Kidney glomerular epithelial cell (primary cell): ENCODE measurements around the gene BAG5.
A peak's percentile ranks its signal among the peaks of the same experiment; 100 is the strongest.
"Not testable (repeated sequence)": the region's sequence is repeated elsewhere in the genome, so short reads cannot be mapped to it uniquely, and the experiment has no call there.

ENCODE experiments used
- DNase-seq: peaks from one replicate; lab custom pipeline; 2025; lab: John Stamatoyannopoulos, UW

Gene BAG5

DNA sequence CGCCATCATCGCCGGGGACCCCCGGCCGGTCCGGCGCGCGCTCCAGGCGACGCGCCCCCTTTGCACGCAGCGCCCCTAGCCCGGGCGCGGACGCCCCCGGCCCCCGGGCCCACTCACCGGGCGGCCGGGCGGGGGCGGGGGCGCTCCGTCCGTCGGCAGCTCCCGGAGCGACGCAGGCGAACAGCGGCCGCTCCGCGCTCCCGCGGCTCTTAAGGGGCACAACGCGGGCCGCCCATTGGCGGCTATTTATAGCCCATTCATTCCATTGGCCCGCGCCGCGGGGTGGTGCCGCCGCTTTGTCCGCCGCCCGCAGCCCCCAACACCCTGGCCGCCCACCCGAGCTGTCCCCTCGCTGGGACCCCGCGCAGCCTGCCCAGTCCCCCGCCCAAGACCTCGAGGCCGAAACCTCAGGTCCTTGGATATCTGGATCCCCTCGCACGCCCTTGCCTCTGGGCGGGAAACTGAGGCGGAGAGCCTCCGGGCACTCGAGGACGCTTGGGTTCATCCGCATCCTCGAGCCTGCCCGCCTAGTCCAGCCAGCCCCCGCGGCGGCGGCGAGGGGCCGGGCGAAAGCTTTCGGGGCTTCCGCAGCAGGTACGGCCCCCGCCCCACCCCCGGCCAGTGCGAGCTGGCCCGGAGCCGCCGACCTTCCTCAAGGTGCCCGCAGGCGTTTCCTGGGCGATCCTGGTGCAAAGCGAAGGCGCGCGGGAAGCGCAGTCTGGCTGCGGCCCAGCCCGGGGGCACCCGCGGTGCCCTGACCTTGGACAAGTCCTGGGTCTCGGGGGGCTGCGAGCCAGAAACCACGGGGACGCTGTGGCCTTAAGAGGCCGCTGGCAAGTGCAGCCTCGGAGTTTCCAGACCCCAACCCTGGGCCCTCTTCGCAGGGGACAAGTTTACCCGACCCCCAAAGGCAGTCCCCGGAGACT is 39.5 kb downstream of the BAG5 start, which contains the start of gene CKB:
CKB (minus strand) TSS at position 182 of the 926 bp plus-strand sequence. CDS start 337 bp downstream, outside the sequence.
- DNase-seq, result no peak

GRCh38 chr14:103521951-103522563 is 40.4 kb downstream of the BAG5 start:
- no peak for DNase-seq

- DNase-seq, result no peak
Measured at GRCh38 chr14:103521438-103521950, 41.0 kb downstream of the BAG5 start.

DNA sequence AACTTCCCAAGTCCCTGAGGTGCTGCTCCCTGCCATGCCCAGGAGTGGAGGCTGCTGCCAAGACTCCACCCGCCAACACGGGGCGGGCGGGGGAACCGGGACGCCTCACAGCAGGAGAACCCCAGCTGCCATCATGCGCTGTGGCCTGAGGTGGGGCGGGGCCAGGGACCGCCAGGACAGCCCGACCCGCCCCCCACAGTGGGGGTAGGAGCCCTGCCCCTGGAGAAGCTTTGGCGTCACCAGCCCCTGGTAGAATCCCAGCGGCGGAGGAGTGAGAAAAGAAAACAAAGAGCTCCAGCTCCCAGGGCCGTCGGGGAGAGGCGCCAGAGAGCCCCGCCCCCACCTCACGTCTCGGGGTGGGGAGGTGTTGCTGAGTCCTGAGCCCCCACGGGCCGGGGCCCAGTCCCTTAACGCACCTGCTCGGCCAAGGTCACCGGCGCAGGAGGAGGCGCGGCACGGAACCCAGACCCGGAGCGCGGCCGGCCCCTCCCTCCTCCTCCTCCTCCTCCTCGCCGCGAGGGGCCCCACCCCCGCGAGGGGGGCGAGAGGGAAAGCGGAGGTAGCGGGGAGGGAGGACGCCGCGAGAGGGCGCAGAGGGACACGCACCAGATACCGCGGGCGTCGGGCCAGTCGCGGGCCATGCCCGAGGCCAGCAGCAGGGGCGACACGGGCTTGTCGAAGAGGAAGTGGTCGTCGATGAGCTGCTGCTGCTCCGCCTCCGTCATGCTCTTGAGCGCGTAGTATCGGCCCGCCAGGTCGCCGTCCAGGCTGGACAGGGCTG is 41.6 kb downstream of the BAG5 start:
- DNase-seq, result no peak

DNA sequence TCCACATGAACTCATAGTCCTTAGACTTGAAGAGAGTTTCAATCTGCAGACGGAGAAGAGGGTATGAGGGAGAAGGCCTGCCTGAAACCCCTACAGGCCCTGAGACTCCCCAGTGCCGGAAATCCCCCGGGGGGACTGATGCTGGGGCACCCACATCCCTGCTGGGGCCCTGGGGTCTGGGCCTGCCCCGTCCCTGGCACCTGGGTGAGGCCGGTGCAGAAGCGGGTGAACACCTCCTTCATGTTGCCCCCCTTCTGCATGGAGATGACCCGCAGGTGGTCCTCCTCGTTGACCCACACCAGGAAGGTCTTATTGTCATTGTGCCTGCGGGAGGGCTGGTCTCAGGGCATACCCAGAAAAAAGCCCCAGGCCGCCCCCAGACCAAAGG is 42.2 kb downstream of the BAG5 start:
- DNase-seq, result no peak

- no peak for DNase-seq
Measured at GRCh38 chr14:103519837-103520212, 42.6 kb downstream of the BAG5 start.

- peak; percentile 26 for DNase-seq
Measured at GRCh38 chr14:103519043-103519836, 43.2 kb downstream of the BAG5 start.

DNA sequence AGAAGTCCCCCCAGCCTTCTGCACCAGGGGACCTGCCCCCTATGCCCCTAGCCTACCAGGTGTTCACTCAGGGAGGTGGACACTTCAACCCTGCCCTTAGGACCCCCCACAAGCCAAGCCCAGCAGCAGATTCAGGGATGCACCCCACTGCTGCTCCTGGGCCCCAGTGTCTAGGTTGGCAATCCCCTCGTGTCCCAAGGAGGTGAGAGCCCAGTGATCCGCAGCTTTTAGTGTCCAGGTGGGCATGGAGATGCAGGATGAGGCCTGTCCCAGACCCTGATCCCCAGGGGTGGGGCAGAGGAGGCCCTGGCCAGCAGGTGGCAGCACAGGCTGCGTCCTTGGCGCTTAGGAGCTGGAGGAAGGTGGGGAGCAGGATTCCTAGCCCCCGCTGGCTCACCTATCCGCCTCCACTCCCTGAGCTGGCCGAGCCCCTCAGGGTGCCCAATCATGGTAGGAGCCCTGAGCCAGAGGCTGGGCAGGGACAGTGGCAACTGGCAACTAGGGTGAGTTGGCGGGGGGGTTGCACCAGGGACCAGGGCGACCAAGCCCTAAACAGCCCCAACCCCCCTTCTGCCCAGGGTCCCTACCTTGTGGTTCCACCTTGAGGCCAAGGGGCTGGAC is 43.9 kb downstream of the BAG5 start:
- DNase-seq, result no peak

- DNase-seq, result no peak
Measured at GRCh38 chr14:103517721-103518421, 44.6 kb downstream of the BAG5 start.

DNA sequence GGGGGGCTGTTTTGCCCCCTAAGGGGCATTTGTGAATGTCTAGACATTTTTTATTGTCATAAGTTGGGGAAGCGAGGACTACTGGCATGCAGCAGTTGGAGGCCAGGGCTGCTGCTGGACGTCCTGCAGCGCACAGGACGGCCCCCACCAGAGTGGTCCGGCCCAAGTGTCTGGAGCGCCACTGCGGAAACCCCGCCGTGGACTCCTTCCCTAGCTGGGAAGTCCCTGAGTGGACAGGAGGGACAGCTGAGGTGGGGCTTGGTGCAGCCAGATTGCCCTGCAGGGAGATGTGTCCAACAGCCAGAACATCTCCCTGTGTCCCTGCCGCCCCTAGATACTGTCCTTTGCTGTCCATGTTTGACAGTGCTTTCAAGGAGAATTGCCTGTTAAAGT is 45.3 kb downstream of the BAG5 start:
- no peak for DNase-seq

GRCh38 chr14:103516426-103517173 is 45.9 kb downstream of the BAG5 start:
- DNase-seq, result no peak

DNA sequence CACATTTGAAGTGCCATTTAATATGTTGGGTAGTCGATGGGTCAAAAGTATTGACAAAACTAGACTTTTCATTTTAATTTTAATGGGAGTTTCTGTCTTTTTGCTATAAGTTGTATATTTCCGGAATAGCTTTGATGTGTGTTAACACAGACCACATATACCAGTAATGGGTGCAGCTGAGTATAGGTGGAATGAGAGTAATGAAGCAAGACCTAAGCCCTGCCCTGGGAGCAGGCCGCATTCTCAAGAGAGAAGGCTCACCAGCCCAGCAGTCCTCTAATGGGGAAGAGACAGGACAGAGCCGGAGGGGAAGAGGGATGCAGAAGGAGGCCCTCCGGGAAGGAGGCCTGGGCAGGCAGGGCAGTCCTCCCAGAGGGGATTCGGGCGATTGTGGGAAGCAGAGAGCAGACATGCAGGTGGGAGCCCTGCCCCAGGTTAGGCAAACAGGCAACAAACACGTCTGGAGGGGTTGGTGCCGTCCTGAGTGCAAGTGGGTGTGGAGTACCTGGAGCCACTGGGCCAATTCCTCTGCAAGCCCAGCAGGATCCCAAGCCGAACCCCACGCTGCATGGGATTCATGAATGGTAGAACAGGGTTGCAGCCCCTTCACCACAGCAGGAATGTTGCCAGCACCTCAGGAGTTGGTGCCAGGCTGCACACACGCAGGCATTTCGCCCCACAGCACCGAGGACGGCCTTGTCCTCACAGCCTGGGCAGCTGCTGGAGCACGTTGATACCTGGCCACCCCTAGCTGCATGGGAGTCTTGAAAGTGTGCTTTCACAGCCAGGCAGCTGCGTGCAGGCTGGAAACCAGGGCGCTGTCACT is 47.6 kb downstream of the BAG5 start:
- DNase-seq, result no peak

GRCh38 chr14:103512701-103513611 is 49.5 kb downstream of the BAG5 start:
- DNase-seq, result peak; percentile 45

- DNase-seq, result not testable (repeated sequence)
Measured at GRCh38 chr14:103512180-103512579, 50.3 kb downstream of the BAG5 start.

DNA sequence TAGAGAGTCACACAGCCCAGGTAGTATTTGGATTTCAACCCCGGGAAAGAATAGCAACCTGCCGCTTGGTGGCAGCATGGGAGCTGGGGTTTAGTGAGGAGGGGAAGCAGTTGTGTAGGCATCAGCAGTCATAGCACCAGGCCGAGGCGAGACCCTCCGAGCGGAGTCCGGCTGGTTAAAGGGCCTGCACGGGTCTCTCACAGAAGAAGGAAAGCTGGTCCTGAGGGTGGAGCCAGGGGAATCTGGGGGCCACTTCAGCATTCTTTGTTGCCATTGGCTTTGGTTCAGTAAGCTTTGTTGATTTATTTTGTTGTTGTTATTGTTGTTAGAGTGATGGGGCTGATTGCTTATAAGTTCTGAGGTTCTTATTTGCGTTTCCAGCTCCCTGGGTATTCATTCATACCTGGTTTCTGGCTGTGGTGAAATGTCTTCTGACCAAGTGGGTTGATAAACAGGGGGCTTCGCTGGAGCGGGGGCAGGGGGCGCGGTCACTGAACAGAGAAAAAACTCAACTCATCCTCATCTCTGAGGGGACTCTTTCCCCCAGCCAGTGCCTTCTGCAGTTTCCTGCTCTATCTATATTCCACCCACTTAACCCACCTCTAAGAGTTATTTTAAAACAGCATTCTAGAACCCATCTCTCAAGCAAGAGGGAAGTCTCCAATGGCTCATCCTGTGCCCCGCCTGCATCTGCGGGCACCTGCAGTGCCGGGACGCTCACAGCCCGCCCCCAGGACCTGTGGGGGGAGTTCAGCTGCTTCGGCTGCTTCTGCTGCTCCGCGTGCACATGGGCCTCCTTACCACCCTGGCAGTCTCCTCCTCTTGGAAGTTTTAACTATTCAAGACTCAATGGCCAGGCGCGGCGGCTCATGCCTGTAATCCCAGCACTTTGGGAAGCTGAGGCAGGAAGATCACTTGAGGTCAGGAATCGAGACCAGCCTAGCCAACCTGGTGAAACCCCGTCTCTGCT is 51.4 kb downstream of the BAG5 start:
- no peak for DNase-seq
